Body of pancreas (tissue), 4 donors: ENCODE results near the gene ZDHHC12. TPM values are rescaled to one million over a fixed set of nuclear protein-coding genes. Genes with fewer than 3 reads are reported as not detected.

Experiments used
- ATAC-seq: fragments of 150-250 bp; one replicate; pipeline ENCODE4 v1.9.1; 2016
- DNase-seq, 4 donors: peaks; one replicate each; pipeline ENCODE4 v3.0.0-alpha.2; 2019
- H3K27ac ChIP-seq, 4 donors: fragments of 200-600 bp; sonication (generic); 1 replicate in 3 of 4; 2 replicates in 1 of 4; pipeline versions ENCODE4 v1.5.1 to v1.6.1; 2016 to 2019; ENCODE audit warnings: mild to moderate bottlenecking in 1 of 4, mixed read lengths in 1 of 4, moderate library complexity in 1 of 4
- H3K27me3 ChIP-seq, 2 donors: fragments of 200-600 bp; sonication (generic); one replicate each; pipeline ENCODE4 v1.6.0; 2016; ENCODE audit warnings: mild to moderate bottlenecking in 1 of 2
- H3K36me3 ChIP-seq, 2 donors: fragments of 200-600 bp; sonication (generic); replicated peaks in 1 of 2; 2 replicates each; pipeline ENCODE4 v1.5.1; 2016; ENCODE audit warnings: low read depth in 2 of 2; ENCODE audit not compliant: insufficient read depth in 1 of 2
- H3K4me1 ChIP-seq: fragments of 200-600 bp; sonication (generic); one replicate; pipeline ENCODE4 v1.6.0; 2016
- H3K4me3 ChIP-seq, 2 donors: fragments of 200-600 bp; sonication (generic); 1 replicate in 1 of 2; 2 replicates in 1 of 2; pipeline ENCODE4 v1.5.1; 2016 to 2019
- H3K9me3 ChIP-seq, 3 donors: fragments of 200-600 bp; sonication (generic); 1 replicate in 2 of 3; 2 replicates in 1 of 3; pipeline ENCODE4 v1.5.1; 2016
- POLR2A ChIP-seq, 3 donors: fragments of 450-650 bp; IDR thresholded peaks; one replicate each; pipeline ENCODE4 v1.6.1; 2016; ENCODE audit warnings: antibody characterized with exemption in 3 of 3, mild to moderate bottlenecking in 2 of 3
- WGBS, 2 donors: methylation state at CpG; one replicate each; pipeline ENCODE4 v1.1.5; 2017; 5-methylcytosine and 5-hydroxymethylcytosine counted together
- intact Hi-C: fragments of 100-400 bp; cut with DNase I; formaldehyde crosslinking; loops from one replicate; pipeline ENCODE4 v1.15.1; 2023
- total RNA-seq, 2 donors: library from RNA; depleted of rRNA; stranded (reverse); fragments of >200 nt; gene quantifications; one replicate each; pipeline ENCODE4 v1.1.0, GENCODE V29; 2016
- TF ChIP-seq, protein P1 (sequence below), 7 experiments: fragments of 450-650 bp in 4 of 7; fragments of 200-600 bp in 3 of 7; sonication (generic) in 3 of 7; IDR thresholded peaks; one replicate each; pipeline ENCODE4 v1.5.1; 2016 to 2019; ENCODE audit warnings: antibody characterized with exemption in 7 of 7

The ZDHHC12 gene
- total RNA-seq, 2 donors from 2014 or later: 21.1 to 64.9 TPM

DNA sequence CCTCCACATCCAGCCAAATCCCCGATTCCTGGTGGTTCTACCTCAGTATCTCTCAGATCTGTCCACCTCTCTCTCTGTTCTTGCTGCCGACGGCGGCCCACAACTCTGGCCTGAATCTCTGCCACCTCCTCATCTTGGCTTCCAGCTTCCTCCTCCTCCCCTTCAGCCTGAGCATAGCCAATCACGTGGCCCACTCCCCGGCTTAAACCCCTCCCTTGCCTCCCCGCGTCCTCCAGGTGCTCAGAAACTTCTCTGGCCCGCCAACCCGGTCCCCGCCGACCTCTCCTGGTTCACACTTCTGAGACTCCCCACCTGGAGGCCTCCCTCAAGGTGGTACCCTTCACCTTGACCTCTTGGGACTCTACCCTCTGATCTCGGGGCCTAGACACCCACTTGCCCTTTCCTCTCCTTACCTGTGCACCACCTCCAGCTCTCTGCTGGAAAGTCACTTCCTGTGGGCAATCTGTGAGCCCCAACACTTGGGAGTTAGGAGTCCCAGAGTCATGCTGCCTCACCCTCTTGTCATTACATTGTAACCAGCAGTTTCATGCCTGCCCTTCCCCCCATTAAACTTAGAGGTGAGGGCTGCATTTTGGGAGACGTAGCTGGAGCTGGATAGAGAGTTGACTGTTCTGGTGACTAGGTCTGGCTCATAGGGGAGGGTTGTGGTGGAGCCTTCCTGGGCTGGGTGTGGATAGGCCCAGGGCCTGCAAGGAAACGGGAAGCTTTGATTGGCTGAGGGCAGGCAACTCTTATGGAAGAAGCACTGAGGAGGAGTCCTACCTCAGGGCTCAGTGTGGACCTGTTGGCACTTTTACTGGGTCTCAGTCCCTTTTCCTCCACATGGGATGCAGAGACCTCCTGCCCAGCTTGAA, 39.4 kb downstream of the ZDHHC12 start:
- Histone ChIP-seq H3K4me3 (peak overlapping the region; percentile 47 to 61), H3K27me3 (no peaks in the 10 kb centered on the region), H3K36me3 (no peaks in the 10 kb centered on the region), H3K27ac (peak overlapping the region; percentile 83 to 97 (median 91)), H3K4me1 (peaks cover 37% of the 10 kb centered on the region), H3K9me3 (no peaks in the 10 kb centered on the region)
- intact Hi-C loops: no loop called here
- peak; percentile 70 for ATAC-seq
- TF ChIP-seq, protein P1, sequence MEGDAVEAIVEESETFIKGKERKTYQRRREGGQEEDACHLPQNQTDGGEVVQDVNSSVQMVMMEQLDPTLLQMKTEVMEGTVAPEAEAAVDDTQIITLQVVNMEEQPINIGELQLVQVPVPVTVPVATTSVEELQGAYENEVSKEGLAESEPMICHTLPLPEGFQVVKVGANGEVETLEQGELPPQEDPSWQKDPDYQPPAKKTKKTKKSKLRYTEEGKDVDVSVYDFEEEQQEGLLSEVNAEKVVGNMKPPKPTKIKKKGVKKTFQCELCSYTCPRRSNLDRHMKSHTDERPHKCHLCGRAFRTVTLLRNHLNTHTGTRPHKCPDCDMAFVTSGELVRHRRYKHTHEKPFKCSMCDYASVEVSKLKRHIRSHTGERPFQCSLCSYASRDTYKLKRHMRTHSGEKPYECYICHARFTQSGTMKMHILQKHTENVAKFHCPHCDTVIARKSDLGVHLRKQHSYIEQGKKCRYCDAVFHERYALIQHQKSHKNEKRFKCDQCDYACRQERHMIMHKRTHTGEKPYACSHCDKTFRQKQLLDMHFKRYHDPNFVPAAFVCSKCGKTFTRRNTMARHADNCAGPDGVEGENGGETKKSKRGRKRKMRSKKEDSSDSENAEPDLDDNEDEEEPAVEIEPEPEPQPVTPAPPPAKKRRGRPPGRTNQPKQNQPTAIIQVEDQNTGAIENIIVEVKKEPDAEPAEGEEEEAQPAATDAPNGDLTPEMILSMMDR (IDR thresholded peaks at IDR 0.05): no peak
- TF ChIP-seq POLR2A (IDR thresholded peaks at IDR 0.05): peak; percentile 79 to 98 (median 97)
- DNase-seq: peak; percentile 89 to 94 (median 92)
- 1 to 4% methylated on average over 13 to 15 of the region's 15 CpGs for WGBS, 2 donors

DNA sequence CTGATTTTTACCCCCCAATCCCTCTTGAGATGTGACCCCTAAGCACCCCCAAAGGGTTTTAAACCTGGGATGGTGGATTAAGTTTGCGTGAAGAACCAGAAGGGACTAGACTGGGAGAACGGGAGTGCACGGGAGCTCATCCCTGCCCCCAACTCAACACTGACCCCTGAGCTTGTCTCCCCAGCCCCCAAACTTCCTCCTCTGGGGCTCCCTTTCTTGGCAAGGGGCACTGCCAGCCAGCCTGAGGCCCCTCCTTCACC, 39.9 kb downstream of the ZDHHC12 start:
- peak; percentile 0 for ATAC-seq
- peak overlapping the region; percentile 83 to 97 (median 91) for H3K27ac ChIP-seq
- TF ChIP-seq, protein P1 (IDR thresholded peaks at IDR 0.05): no peak
- no peak for TF ChIP-seq POLR2A (IDR thresholded peaks at IDR 0.05)
- peaks cover 37% of the 10 kb centered on the region for H3K4me1 ChIP-seq
- intact Hi-C loops: no loop called here
- H3K4me3 ChIP-seq: peak overlapping the region; percentile 47 to 61
- DNase-seq: no peak
- 0% methylated on average over 3 of the region's 3 CpGs for WGBS, 2 donors
- no peaks in the 10 kb centered on the region for H3K36me3 ChIP-seq
- no peaks in the 10 kb centered on the region for H3K9me3 ChIP-seq
- H3K27me3 ChIP-seq: no peaks in the 10 kb centered on the region

DNA sequence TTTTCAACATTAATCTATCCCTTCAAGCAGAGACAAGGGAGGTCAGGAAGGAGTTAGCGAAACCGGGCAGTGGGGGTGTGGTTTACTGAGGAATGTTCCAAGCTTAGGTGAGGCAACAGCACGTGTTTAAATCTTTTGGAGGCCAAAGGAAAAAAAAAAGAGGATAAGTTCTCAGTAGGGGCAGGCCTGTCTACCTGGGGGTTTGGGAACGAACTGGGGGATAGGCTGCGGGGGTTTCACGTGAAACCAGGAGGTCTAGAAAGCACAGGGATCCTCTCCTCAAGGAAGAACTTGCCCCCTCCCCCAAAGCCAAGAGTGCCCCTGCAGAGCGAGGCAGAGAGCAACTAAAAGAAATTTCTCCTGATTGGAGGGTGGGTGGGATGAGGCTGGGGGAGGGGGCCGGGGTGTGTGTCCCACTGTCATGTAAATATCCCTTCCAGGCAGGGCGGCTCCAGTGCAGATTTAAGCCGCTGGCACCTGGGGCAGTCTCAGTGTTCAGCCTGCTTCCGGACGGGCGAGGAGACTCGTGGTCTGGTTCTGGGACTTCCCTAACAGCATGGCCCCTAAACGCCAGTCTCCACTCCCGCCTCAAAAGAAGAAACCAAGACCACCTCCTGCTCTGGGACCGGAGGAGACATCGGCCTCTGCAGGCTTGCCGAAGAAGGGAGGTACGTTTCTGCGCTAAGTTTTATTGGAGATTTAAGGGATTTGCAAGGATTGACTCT, 40.4 kb downstream of the ZDHHC12 start:
- ATAC-seq: peak; percentile 66
- 2 to 3% methylated on average over 16 to 21 of the region's 21 CpGs for WGBS, 2 donors
- H3K4me1 ChIP-seq: peaks cover 37% of the 10 kb centered on the region
- peak overlapping the region; percentile 83 to 97 (median 91) for H3K27ac ChIP-seq
- TF ChIP-seq, protein P1 (IDR thresholded peaks at IDR 0.05): no peak
- peak in 2 of 3 donors; percentile 30 to 43 for TF ChIP-seq POLR2A (IDR thresholded peaks at IDR 0.05)
- intact Hi-C loops: no loop called here
- H3K36me3 ChIP-seq: no peaks in the 10 kb centered on the region
- DNase-seq: peak; percentile 71 to 82 (median 78)
- H3K4me3 ChIP-seq: peak overlapping the region; percentile 47 to 61
- no peaks in the 10 kb centered on the region for H3K9me3 ChIP-seq
- no peaks in the 10 kb centered on the region for H3K27me3 ChIP-seq

DNA sequence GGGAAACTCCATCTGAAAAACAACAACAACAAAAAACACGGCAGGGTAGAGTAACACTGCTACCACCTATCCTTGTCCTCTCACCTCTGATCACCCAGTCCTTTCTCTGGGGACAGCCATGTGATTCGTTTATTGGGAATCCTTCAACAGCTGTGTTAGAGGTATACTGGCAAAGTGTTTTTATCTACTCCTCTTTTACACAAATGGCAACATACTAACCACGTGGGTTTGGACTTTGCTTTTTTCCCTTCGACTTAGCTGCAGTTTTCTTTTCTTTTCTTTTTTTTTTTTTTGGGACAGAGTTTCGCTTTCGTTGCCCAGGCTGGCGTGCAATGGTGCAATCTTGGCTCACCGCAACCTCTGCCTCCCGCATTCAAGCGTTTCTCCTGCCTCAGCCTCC, 46.1 kb downstream of the ZDHHC12 start:
- TF ChIP-seq, protein P1 (IDR thresholded peaks at IDR 0.05): no peak
- no peak for TF ChIP-seq POLR2A (IDR thresholded peaks at IDR 0.05)
- intact Hi-C loops: no loop called here
- Histone ChIP-seq H3K27me3 (no peaks in the 10 kb centered on the region), H3K4me1 (peaks cover 5% of the 10 kb centered on the region), H3K36me3 (no peaks in the 10 kb centered on the region), H3K4me3 (no peak overlapping the region), H3K9me3 (no peaks in the 10 kb centered on the region), H3K27ac (no peak overlapping the region)
- ATAC-seq (no peak), DNase-seq (no peak)
- WGBS, 2 donors: 90 to 92% methylated on average over 10 of the region's 10 CpGs
